ENCODE results near the gene THAP2.
A peak's percentile ranks its signal among the peaks of the same experiment; 100 is the strongest.
"Not testable (repeated sequence)": the region's sequence is repeated elsewhere in the genome, so short reads cannot be mapped to it uniquely, and the experiment has no call there.

The THAP2 gene

DNA sequence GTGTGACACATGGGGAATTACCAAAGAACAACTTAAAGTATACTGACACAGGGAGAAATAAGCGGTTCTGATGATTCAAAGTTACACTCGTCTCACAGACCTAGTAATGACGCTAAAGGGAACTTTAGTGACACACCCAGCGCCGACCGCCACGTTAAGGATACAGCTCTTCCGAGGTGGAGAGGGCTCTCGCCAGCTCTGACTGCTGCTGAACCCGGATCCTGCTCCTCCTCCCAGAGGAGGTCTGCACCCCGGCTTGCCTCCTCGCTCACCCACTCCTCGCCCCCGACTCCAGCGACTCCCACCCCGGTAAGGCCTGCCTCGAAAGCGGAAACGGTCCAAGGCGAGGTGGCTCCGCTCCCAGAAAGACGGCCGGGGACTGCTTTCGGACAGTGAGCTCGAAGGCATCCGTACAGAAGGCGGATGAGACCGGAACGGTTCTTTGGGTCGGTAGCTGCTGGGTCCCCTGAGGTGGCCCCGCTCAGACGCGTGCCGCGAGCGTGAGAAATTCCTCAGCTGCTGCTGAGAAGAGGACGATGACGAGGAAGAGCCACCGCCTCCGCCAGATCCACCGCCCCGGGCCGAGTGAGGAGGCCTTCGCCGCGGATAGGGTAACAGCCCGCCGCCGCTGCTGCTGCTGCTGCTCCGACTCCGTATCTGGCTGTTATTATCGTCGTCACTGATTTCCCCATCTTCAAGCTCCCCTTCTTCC lies 1.1 kb upstream of the THAP2 start:
- DNase-seq = peak; percentile 75

DNA sequence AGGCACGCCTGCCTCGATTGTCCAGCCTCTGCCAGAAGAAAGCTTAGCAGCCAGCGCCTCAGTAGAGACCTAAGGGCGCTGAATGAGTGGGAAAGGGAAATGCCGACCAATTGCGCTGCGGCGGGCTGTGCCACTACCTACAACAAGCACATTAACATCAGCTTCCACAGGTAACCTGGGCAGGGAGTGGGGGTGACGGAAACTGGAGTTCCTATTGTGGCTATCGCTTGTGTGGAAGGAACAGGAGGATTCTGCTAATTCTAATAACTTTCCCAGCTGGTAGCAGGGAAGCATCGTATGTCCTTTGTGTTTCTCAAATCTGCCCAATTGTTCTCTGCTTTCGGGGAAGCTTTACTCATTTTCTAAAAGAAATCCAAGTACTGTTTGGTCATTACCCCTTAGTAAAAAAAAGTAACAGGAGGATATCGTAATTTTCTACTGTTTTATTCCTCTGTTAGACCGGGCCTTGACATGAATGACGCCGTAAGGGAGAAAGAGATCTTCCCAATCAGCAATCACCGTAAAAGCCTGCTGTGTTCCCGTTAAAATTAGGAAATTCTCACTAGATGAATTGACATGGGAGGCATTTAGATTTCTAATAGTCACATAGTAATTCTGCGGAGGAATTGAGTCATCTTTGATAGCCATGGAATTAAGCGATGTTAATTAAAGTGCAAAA lies 449 bp downstream of the THAP2 start:
- DNase-seq = no peak

DNA sequence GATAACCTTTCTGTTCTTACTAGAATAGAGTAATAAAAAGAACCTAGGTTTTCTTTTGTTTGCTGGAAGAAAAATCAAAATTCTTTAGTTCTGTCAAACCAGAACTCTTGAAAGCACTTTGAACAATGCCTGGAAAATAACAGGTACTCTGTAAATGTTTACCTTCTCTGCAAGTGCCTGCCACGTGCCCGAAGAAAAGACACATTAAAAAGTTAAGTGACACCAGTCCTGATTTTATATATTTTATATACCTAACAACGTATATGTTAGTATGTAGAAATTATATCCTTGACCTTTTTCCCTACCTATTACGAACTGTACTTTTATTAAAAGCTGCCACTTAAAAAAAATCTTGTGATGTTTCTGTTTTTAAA lies 976 bp downstream of the THAP2 start:
- DNase-seq = no peak

DNA sequence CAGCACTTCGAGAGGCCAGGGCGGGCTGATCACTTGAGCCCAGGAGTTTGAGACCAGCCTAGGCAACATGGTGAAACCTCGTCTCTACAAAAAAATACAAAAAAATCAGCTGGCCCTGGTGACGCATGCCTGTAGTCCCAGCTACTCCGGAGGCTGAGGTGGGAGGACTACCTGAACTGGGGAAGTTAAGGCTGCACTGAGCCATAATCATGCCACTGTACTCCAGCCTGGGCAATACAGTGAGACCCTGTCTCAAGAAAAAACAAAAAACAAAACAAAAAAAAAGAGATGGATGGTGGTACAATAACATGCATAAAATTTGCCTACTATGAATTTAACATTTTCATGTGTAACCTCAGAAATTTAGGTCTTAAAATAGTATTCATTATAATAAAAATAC lies 2.2 kb downstream of the THAP2 start:
- no peak for DNase-seq

DNA sequence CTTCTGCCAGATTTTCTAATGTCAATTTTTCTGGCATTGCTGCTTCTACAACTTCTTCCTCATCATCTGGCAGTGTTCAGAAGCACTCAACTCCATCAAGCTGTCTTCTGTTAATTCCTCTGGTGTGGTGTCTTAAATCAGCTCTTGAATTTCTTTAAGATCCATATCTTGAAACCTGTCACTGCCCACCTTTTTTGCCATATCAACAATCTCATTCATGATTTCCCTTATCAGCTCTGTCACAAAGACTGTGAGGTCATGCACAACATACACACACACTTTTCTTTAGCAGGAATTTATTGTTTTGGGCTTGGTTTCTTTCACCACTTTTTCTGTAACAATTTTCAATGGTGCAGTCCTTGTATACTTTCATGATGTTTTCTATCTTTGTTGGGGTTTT lies 7.2 kb downstream of the THAP2 start:
- no peak for DNase-seq

DNA sequence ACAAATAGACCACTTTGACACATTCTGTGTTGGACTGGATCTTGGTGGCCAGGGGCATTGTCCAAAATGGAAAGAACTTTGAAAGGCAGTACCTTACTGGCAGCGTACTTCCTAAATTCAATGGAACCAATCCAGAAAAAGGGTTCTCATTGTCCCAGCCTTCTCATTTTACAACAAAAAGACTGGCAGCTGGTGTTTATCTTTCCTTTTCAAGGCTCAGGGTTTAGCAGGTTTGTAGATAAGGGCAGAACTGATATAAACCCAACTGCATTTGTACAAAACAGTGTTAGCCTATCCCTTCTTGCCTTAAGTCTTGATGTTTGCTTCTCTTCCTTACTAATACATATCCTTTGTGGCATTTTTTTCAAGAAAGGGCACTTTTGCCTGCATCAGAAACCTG lies 7.7 kb downstream of the THAP2 start:
- no peak for DNase-seq

DNA sequence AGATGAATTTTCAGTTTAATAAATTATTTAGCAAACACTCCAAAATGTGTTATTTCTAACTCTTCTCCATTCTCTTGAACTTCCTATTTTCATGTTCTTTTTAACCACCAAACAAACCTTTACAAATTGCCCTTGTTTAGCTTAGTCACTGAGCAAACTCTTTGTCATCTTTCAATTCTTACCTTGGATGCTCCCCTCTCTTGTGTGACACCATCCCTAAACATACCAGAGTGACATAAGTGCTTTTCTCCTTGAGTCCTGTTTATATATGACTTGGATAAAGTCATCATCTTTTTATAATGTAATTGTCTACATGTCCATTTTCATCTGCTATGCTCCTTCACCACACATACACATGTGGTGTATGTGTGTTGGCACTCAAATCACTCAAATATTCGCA lies 18.4 kb downstream of the THAP2 start:
- DNase-seq = no peak

DNA sequence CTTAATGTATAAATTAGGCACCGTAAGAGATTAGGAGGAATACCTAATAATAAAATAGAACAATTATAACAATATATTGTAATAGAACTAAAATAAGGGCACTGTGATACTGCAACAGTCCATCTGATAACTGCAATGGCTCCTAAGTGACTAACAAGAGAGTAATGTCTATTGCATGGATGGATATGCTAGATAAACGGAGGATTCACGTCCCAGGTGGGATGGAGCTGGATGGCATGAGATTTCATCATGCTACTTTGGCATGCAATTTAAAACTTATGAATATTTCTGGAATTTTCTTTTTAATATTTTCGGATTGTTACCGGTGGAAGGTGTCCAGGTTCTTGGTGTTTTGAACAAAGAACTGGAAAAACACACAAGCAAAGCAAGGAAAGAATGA lies 19.5 kb downstream of the THAP2 start:
- DNase-seq = no peak

DNA sequence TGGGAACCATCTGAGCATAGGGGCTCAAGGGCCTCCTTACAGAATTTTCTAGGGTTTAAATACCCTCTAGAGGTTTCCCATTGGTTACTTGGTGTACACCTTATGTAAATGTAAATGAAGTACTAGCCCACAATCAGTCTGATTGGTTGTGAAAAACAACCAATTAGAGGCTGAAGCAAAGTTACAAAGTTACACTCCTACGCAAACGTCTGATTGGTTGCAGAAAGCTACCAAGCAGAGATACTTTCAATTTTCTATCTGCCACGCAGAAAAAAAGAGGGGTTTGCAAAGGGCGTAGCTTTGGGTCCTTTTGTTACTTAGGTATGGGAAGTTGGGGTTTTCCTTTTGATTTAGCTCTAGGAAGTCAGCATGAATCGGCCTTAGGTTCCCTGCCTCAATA lies 20.0 kb downstream of the THAP2 start:
- DNase-seq = no peak

DNA sequence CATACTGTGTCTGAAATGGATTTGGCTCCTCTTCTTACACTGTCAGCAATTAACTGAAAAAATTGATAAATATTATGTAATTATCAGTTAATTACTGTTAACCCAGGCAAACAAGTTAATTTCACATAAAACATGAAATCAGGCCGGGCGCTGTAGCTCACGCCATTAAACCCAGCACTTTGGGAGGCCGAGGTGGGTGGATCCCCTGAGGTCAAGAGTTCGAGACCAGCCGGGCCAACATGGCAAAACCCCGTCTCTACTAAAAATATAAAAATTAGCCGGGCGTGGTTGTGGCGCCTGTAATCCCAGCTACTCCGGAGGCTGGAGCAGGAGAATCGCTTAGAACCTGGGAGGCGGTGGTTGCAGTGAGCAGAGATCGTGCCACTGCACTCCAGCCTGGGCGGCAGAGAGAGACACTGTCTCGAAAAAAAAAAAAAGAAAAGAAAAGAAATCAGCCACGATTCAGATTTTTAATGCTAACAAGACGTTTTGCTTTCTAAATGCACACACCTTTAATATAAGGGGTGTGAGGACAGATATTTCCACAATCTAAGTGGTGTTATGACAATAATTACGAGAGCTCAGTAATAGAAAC lies 21.3 kb downstream of the THAP2 start:
- DNase-seq = no peak

DNA sequence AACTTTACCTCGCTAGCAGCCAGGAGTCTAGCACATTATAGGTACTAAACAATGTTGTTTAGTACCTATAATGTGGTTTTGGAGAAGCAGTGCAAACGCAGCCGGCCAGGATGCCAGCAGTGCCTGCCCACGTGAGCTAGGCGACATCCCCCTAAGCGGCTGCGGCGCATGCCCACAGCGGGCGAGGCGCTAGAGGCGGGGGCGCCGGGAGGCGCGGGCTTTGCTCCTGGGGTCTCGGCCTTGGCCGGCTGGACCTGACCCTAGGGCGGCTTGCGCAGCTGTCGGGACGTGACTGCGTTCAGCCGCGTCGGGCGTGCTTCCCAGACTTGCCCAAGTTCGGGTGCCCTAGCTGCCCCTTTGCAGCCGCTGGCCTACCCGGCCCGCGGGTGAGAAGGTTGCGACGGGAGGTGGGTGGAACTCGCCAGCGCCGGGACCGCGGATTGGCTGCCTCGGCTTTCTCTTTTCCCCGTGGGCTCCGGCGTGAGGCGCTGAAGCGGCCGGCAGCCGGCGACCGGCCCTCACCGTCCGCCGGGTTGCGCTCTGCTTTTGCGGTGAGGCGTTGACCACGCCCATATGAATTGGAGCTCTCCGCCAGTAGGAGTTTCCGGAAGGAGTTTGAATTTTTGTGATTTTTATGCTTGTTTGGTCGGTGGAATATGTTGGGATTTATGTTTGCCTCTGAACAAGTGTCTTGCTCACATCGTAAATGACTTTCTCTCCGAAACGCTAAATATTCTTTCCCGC lies 22.0 kb downstream of the THAP2 start, which contains the start of gene TMEM19:
Gene TMEM19, plus strand, starts transcription at position 169 of the 744 bp plus-strand sequence. CDS start 599 bp downstream, outside the sequence.
- peak; percentile 77 for DNase-seq

DNA sequence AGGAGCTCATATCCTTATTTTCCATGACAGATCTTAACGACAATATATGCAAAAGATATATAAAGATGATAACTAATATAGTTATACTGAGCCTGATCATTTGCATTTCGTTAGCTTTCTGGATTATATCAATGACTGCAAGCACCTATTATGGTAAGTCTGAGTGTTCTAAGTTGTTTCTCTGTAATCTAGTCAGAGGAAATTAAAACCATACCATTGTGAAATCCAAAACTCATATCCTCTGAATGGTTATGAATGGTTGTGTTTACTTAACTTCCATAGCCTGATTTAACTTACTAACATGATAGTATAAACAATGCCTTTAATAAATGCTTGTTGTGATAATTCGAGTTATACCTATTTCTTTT lies 22.5 kb downstream of the THAP2 start:
- DNase-seq = no peak

DNA sequence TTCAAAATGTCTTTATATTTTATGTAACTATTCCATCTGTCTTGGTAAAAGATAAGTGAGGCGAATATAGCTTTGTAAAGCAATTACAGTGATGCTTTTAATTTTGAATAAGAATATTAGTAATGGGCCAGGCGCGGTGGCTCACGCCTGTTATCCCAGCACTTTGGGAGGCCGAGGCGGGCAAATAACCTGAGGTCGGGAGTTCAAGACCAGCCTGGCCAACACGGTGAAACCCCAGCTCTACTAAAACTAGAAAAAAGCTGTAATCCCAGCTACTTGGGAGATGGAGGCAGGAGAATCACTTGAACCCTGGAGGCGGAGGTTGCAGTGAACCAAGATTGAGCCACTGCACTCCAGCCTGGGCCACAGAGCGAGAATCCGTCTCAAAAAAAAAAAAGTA lies 23.1 kb downstream of the THAP2 start:
- not testable (repeated sequence) for DNase-seq

DNA sequence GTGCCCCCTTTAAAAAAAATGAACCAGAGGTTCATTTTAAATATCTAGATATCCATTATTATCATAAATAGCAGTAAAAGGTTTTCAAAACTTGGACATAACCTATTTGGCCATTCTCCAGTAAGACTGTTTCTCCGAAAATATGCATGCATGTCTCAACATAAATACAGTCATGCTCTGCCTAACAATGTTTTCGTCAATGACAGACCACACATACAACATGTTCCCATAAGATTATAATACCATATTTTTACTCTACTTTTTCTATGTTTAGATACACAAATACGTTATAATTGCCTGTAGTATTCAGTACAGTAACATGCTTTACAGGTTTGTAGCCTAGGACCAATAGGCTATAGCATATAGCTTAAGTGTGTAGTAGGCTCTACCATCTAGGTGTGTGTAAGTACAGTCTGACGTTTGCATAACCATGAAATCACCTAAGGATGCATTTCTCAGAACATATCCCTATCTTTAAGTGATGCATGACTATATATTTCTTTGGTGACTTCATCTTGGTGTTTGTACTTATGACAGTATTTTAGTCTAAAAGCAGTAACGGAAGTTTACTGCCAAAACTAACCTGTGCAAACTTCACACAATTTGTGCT lies 25.0 kb downstream of the THAP2 start:
- no peak for DNase-seq

DNA sequence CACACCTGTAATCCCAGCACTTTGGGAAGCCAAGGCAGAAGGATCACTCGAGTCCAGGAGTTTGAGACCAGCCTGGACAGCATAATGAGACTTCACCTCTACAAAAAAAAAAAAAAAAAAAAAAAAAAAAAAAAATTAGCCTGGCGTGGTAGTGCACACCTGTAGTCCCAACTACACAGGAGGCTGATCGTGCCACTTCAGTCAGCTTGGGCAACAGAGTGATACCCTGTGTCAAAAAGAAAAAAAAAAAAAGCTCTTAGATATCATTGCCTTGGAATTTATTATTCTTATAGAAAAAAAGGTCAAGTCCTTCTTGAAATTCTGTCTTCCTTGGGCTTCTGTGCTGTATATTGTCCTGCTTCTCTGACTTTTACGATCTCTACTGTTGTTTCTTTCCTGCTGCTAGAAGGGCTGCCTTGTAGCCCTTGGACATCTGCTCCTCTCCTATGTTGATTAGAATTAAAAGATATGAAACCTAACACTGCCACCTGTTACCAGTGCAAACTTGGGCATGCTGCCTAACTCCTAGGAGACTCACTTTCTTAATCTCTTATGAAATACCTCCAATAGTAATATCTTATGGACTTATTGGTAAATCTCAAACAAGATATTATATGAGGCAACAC lies 27.5 kb downstream of the THAP2 start:
- no peak for DNase-seq

DNA sequence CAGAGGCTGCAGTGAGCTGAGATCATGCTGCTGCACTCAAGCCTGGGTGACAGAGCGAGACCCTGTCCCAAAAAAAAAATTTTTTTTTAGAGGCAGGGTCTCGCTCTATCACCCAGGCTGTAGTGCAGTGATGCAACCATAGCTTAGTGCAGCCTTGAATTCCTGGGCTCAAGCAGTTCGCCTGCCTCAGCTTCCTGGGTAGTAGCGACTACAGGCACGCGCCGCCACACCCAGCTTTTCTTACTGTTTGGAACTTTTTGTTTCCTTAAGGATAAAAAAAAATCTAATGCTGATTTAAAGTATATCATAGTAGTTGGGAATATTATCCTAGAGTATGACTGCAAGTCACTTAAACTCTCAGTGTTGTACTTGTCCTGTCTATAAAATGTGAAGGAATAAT lies 29.0 kb downstream of the THAP2 start:
- DNase-seq = no peak

DNA sequence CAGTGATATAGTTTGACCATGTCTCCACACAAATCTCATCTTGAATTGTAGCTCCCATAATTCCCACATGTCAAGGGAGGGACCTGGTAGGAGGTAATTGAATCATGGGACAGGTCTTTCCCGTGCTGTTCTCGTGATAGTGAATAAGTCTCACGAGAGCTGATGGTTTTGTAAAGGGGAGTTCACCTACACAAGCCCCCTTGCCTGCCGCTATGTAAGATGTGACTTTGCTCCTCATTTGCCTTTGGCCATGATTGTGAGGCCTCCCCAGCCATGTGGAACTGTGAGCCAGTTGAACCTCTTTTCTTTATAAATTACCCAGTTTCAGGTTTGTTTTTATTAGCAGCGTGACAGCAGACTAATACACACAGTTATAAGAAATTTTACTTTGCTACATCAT lies 29.6 kb downstream of the THAP2 start:
- not testable (repeated sequence) for DNase-seq

DNA sequence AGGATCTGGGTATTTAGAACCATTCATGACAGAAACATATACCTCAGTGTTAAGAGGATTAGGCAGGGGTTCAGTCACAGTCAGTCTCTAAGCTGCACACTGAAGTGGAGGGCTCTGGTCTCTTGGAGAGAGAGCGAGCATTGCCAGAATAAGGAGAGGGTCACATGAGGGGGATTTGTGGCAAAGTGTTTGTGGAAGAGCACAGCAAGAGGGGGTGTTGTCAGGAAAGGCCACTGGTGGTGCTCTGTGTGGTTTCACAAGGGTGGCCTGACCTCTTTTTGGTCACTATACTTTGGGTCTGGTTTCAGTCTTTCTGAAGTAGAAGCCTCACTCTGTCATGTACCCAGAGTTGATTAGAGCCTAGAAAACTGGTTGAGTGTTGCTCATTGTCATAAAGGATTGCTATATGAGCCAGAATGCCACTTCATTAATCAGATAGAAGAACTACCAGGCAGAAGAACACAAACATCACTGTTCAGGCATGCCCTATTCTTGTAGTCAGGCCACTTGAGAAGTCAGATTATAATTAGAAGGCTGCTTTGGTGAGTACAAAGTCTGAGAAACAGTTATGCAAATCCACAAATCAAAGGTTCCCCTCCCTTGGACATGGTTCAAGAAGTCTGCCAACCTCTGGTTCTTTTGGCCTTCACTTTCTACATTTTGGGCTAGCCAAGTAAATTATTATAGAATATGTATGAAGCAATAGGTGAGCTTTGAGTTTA lies 30.2 kb downstream of the THAP2 start:
- no peak for DNase-seq

DNA sequence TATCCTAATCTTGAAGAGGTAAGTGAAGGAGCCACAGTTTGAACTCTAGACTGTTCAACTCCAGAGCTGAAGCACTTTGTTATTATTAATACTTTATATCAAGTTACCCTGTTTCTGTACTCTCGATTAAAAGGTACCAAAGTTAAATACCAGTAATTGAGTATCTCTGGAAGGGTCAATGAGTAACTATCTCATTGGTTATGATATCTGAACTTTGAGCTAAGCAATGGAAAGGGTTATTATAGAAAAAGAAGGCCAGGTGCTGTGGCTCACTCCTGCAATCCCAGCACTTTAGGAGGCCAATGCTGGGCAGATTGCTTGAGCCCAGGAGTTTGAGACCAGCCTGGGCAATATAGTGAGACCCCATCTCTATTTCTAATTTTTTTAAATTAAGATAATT lies 31.7 kb downstream of the THAP2 start:
- DNase-seq = no peak

DNA sequence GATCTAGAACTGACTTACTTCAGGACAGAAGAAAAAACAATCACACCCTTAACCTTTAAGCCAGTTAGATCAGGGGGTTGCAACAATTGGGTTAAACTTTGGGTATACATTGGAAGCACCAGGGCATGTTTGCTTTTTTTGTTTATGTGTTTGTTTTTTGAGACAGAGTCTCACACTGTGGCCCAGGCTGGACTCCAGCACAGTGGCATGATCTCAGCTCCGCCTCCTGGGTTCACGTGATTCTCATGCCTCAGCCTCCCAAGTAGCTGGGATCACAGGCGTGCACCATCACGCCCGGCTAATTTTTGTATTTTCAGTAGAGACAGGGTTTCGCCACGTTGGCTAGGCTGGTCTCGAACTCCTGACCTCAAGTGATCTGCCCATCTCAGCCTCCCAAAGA lies 38.1 kb downstream of the THAP2 start:
- not testable (repeated sequence) for DNase-seq

DNA sequence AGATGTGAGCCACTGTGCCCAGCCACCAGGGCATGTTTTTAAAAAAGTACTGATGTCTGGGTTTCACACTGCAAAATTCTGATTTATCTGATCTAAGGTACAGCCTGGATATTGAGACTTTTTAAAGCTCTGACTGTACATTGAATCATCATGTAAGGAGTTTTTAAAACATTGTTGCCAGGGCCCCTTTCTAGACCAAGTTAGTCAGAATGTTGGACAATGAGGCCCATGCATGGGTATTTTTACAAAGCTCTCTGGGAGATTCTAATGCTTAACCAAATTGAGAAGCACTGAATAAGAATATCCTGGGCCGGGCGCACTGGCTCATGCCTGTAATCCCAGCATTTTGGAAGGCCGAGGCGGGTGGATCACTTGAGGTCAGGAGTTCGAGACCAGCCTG lies 38.5 kb downstream of the THAP2 start:
- no peak for DNase-seq

DNA sequence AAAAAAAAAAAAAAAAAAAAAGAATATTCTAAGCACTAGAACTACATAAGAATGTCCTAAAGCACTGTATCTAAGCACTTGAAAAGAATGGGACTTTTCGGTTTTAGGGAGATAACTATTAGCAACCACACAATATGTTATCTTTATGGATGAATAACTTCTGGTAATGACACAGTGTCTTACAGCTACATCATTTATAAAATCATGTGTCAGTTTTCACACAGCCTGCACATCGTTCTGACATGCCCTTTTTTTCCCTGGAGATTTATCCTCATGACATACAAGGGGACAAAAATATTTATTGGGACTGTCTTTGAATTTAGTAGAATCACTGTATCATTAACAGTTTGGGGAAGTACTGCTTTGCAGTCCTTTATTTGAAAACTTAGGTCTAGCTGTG lies 39.1 kb downstream of the THAP2 start:
- DNase-seq = no peak

All from effector CD4-positive, alpha-beta T cell (primary cell).